HG03108 (cell line): ENCODE results near the gene SGPL1.
"Not testable (repeated sequence)": the region's sequence is repeated elsewhere in the genome, so short reads cannot be mapped to it uniquely, and the experiment has no call there.

Experiments used
- ATAC-seq: cut with Tn5 transposase; IDR thresholded peaks from one replicate; pipeline ENCODE4 v1.9.1; 2021; ENCODE audit warnings: moderate library complexity; ENCODE audit not compliant: unreplicated experiment

Gene SGPL1

GRCh38 chr10:70837660-70838059 is 21.9 kb downstream of the SGPL1 start:
- ATAC-seq = no peak

DNA sequence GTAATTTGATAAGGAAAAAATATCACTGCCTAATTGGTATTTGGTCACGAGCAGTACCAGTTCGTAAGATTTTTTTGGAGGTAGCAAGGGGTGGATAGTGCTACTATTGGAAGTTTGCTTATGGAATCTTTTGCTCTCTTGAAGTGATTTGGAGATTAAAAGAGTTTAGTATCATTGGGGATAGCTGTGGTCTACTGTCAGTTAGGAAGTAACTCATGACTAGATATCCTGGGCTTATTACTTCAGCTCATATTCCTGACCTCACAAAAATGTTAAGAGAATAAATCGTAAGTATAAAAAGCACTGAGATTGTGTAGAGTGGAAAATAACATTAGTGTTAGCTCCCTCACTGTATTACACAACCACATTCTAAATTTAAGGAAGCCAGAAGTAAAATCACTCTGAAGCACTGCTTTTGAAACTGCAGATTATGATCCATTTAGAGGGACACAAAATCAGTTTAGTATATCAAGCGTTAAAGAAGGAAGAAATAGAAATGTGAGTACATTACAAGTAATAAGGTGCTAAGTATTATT is 22.6 kb downstream of the SGPL1 start:
- ATAC-seq = no peak

DNA sequence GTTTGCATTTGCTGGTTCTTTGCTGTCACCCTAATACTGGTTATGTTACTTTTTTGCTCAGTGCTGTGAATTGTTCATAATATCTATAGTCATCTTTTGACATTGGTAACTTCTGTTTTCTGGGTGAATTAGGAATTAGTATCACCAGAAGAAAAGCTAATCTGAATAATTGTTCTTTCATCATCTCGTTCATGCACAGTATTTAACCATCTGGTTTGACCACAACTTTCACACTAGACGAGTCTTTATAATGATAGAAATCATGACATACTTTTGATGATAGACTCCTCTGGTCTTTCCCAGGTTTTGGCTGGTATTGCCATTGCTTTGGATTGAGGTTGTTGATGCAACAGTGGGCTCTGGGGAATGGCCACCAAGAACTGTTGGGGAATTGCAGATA is 25.1 kb downstream of the SGPL1 start:
- no peak for ATAC-seq

DNA sequence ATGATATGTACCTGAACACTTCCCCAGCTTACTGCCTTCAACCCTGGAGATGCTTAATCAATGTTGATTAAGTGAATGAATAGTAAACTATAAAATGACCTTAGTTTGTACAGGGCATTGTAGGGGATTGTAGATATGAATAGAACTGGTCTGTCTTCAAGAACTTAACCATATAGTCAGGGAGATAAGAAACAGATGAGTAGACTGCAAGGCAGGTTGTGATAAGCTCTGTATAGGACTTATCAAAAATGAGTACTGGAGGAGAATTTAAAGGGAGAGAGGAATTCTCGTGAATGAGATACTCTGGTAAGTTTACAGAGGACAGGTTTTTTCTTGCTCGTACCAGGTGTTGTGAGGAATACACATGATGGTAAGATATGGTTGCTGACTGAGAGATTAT is 27.6 kb downstream of the SGPL1 start:
- ATAC-seq = no peak

GRCh38 chr10:70843776-70844489 is 28.2 kb downstream of the SGPL1 start:
- no peak for ATAC-seq

DNA sequence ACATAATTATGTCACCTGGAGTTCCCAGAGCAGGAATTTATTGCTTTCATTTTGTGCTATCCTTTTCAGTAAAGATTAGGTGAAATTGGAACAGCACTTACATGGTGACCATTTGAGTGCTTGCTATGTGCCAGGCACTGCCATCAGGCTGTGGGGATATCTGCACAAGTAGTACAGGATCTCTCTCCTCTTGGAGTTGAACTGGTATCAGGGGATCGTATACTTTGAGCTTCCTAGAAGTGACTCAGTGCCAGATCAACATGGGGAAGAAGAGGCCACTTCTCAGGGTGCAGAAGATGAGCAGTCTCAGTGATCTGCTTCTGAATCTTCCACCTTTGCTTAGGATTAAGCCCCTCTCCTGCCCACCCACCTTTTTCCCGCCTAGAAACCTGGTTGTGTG is 29.5 kb downstream of the SGPL1 start:
- ATAC-seq = no peak

- no peak for ATAC-seq
Measured at GRCh38 chr10:70845816-70846215, 30.1 kb downstream of the SGPL1 start.

DNA sequence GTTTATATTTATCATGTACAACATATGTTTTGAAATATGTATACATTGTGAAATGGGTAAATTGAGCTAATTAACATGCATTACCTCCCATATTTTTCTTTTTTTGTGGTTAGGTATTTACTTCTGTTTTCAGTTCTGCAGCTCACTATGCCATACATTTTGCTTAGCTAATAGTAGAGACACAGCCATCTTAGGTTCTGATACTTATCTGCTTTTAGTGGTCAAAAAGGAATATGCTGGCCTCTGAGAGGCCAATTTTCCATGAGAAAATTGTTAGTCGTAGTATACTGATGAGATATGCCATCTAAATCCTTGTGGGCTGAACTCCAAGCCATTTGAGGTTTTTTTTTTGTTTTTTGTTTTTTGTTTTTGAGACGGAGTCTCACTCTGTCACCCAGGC is 31.0 kb downstream of the SGPL1 start:
- ATAC-seq = no peak

DNA sequence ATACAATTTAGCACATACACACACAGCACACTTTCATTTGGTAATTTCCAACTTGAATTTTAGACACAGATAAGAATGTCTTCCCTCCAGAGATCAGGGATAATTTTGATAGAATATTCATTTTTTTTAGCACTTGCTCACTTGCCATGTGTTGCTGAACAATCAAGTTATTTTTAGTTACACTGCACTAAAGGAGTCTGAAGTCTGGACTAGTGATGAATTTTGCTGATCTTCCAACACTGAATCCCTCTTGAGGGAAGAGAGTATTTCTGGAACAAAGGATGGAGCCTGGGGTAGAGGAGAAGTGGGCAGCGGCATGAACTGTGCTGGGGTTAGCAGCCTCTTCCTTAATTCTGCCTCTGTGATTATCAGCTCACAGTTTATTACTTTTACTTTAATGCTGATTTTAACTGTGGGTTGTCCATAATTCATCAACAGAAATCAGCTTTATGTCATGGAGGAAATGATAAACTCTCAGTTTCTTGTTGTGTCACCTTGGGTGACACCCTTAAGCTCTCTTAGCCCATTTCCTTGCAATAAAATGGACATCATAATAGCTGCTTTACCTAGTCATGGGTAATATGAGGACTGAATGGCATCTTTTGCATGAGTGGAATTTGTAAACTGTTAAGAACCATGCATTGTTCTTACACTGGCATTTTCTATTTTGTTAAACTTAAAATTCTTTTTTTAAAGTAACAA is 32.1 kb downstream of the SGPL1 start:
- no peak for ATAC-seq

DNA sequence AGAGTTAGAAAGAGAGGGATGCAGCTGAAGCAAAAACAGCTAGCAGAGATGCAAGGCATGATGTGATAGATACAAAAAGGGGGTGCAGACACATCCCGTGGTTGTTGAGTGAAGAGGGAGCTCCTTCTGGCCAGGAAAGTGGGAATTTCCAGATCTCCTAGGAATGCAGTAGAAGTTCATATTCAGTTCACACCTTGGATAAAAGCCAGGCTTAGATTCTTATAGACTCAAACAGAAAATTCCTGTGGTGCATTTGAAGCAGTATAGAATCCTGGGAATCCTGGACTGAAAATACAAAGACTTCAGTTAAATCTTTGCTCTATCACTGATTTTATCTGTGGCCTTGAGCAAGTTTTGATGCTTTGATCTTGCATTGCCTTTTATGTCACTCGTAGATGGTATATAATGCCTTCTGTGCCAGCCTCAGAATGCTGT is 33.9 kb downstream of the SGPL1 start:
- no peak for ATAC-seq

GRCh38 chr10:70850097-70850496 is 34.3 kb downstream of the SGPL1 start:
- ATAC-seq = no peak

GRCh38 chr10:70851597-70852475 is 36.1 kb downstream of the SGPL1 start:
- ATAC-seq = no peak

- ATAC-seq = no peak
Measured at GRCh38 chr10:70853038-70853437, 37.3 kb downstream of the SGPL1 start.

GRCh38 chr10:70853457-70853856 is 37.7 kb downstream of the SGPL1 start:
- ATAC-seq = no peak

DNA sequence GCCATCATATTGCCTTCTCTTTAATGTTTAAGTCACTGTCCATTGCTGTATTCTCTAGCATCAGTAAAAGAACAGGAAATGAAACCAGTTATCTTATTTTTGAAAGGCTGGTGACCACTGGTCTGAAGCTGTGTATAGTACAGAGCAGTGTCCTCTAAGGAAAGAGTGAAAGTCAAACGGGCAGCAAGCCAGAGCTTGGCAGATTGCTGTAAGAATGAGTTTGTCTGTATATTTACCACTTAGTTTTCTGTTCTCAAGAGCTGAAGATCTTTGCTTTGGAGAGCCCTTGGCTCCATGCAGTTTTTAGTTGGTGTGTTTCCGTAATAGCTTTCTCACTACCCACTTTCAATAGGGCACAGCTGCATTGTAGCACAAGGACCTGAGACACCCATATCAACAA is 40.7 kb downstream of the SGPL1 start:
- ATAC-seq = no peak

DNA sequence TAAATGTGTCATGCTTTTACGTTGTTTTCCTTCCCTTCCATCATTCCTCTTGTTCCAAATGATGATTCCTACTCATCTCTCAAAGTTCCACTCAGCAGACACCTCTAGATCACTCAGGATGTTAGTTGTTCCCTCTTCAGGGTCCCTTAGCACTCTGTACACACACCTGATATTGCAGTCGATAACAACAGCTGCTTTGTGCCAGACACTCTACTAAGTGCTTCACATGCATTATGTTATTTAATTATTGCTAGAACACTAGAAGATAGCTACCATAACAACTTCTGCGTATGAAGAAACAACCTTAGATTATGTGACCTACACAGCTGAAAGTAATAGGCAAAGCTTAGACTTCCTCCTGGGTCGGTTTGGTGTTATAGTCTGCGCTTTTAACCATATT is 43.0 kb downstream of the SGPL1 start:
- ATAC-seq = no peak

GRCh38 chr10:70861495-70862197 is 45.9 kb downstream of the SGPL1 start:
- ATAC-seq = not testable (repeated sequence)

DNA sequence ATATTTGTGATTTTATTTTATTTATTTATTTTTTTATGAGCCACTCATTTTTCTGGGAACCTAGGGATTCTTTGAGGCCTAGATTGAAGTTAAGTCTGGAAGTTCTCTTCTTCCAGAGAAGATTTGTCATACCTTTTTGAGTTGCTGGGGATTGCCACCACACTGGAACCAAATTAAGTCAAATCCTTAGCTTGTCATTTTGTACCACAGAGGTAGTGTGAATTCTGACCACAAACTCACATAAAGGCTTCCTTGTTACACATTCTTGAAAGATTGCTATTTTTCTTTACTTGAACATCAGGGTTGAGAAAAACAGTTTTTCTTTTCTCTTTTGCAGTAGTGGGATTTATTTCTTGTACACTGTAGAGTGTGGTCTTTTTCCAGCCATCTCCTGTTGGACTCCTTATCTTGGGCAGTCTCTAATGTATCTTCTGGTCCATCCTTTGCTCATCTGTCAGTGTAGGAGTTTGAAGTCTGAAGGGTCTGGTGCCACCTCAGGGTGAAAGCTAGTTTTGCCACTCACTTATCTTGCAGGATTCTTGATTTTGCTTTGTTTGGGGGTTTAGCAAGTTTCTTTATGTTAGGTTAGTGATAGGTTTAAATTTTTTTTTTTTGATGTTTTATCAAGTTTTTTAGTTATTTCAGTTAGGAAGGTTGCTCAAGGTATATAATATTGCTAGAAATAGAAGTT is 47.9 kb downstream of the SGPL1 start:
- ATAC-seq = no peak

DNA sequence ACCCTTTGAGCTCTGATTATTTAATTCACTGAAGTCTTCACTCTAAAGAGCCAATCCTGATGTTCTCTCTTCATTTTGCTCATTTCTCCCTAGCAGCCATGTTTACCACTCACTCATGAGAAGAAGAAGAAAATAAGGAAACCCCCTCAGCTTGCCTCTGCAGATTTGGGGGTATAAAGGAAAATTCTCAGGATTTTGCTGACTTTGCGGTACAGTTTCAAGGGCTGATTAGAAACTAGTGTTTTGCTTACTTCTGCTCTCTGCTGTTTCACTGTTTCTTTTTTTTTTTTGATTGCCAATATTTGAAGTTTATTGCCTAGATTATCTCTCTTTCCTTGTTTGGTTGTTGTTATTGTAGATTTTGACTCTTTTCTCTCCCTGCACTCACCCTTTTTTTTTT is 49.2 kb downstream of the SGPL1 start:
- no peak for ATAC-seq

- no peak for ATAC-seq
Measured at GRCh38 chr10:70866424-70866823, 50.7 kb downstream of the SGPL1 start.
